ENCODE results near the gene TBC1D10A. TPM values are rescaled to one million over a fixed set of nuclear protein-coding genes. Genes with fewer than 3 reads are reported as not detected.

The TBC1D10A gene
- polyA plus RNA-seq, 4 donors, result 14.1 to 18.4 (median 16.3) TPM

DNA sequence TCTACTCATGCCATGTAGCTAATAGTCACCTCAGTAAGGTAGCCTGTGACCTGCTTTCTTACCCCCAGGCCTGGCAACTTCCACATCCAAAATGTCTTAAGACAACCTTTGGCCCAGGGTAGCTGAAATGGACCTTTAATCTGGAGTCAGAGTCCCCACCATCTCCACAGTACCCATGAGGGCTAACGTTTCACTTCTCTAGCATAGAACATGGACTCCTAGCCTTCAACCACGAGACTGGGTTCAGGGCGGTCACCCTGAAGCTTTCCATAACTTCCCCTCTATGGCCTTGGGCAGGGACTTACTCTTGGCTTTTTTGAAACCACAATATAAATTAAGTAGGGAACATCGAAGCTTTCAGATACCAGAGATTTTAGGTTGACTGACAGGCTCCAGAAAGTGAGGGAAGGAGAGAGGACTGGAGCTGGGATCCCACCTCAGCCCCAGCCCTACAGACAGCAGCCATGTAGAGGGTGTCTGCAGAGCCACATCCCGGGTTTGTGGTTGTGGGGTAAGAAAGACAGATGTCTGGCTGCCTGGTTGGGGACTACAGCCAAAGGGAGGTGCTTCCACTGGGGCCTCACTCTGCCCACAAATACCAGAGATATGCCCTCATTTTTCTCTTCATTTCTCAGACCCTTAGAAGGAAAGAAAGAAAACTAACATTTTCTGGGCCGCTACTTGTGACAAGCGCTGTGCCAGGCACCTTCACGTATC is 2.6 kb downstream of the TBC1D10A start:
- DNase-seq (ENCODE audit: low read depth in 4 of 4, low spot score in 2 of 4), result no peak

DNA sequence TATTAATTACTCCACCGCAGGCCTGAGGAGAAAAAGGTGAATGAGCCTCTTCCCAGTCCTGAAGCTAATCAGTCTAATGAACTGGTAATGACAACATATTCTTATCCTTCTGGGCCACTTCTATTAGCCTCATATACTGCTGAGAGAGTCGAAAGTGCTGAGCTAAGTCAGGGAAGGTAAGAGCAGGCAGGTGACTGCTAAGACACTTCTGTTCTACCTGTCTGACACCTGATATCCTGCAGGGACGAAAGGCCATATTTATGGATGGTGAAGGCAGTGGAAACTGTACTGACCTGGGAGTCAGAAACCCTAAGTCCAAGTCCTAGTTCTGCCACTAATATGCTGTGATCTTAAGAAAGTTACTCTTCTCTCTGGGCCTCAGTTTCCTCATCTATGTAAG is 3.5 kb downstream of the TBC1D10A start:
- DNase-seq (ENCODE audit: low read depth in 4 of 4, low spot score in 2 of 4), result no peak

DNA sequence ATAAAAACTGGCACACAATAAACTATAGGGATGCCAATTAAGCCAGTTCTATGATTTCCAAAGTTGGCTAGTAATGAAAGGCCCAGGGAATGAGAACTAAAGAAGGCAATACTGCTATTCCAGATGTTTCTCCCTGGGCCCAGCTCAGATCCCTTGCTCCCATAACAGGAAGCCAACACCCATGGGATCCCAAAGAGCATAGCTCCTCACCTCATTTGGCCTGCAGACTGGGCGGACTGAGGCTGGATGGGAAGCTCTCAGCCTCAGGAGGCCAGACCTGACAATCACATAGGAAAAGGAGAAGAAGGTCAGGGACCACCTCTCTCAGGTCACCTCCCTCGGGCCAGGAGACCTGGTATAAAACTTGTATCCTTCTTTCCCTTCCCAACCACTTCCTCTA is 5.3 kb downstream of the TBC1D10A start:
- no peak for DNase-seq (ENCODE audit: low read depth in 4 of 4, low spot score in 2 of 4)

DNA sequence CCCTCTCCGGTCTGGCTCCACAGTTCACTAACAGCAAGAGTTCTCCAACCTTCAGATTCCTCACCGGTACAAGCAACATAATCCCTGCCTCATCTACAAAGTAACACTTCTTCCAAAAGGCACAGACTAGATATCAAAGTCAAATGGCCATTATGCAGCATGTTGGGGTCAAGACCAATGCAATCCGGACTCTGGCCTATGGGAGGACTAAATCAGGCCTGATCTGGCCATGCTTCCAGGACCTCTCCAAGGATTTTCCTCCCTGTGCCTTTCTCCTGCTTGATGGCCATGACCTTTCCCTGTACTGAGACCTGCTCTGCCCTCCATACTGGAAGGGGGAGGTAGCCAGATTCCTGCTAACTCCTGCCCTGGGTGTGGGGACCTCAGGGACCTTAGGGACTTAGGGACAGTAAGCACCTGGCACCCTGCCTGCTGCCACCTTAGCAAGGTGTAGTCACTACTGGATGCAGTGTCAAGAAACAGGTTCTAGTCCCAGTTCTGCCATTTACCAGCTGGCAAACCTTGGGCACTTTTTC is 6.7 kb downstream of the TBC1D10A start:
- no peak for DNase-seq (ENCODE audit: low read depth in 4 of 4, low spot score in 2 of 4)

GRCh38 chr22:30318799-30319419 is 7.8 kb downstream of the TBC1D10A start:
- no peak for DNase-seq (ENCODE audit: low read depth in 4 of 4, low spot score in 2 of 4)

DNA sequence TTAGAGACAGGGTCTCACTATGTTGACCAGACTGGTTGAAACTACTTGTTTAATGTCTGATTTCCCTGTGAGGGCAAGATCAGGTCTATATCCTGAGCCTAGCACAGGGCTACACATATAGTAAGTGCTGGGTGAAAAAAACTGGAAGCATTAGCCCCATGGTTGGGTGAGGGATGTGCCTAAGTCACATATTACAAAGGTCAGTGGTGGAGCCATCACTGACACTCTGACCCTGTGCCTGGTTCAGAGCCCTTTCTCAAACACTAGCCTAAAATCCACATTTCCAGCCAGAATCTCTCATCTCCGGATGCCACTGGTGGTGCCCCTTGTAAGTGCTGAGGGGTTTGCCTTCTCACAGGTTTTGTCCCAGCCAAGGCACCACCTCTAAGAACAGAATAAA is 9.0 kb downstream of the TBC1D10A start:
- no peak for DNase-seq (ENCODE audit: low read depth in 4 of 4, low spot score in 2 of 4)

DNA sequence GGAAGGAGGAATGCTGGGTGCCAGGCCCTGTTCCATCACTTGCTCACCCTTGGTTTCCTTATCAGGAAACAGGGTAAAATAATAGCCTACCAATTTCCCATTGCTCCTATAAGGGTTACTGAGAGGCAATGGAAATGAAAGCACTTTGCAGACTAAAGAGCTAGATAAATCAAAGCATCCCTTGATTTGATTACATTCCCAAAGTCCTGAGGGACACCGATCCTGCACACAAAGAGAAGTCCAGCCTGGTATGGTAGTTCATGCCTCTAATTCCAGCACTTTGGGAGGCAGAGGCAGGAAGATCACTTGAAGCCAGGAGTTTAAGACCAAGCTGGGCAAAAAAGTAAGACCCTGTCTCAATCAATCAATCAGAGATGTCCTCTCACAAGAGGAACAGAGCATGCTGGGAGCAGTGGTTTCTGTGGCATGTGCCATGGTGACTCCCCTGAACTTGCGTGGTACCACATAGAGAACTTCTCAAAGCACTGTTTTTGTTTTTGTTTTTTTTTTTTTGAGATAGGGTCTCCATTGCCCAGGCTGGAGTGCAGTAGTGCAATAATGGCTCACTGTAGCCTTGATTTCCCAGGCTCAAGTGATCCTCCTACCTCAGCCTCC is 10.7 kb downstream of the TBC1D10A start:
- DNase-seq (ENCODE audit: low read depth in 4 of 4, low spot score in 2 of 4), result no peak

- no peak for DNase-seq (ENCODE audit: low read depth in 4 of 4, low spot score in 2 of 4)
Measured at GRCh38 chr22:30314915-30315314, 11.8 kb downstream of the TBC1D10A start.

GRCh38 chr22:30313527-30314363 is 13.0 kb downstream of the TBC1D10A start:
- no peak for DNase-seq (ENCODE audit: low read depth in 4 of 4, low spot score in 2 of 4)

GRCh38 chr22:30312053-30312452 is 14.7 kb downstream of the TBC1D10A start:
- DNase-seq (ENCODE audit: low read depth in 4 of 4, low spot score in 2 of 4), result no peak

DNA sequence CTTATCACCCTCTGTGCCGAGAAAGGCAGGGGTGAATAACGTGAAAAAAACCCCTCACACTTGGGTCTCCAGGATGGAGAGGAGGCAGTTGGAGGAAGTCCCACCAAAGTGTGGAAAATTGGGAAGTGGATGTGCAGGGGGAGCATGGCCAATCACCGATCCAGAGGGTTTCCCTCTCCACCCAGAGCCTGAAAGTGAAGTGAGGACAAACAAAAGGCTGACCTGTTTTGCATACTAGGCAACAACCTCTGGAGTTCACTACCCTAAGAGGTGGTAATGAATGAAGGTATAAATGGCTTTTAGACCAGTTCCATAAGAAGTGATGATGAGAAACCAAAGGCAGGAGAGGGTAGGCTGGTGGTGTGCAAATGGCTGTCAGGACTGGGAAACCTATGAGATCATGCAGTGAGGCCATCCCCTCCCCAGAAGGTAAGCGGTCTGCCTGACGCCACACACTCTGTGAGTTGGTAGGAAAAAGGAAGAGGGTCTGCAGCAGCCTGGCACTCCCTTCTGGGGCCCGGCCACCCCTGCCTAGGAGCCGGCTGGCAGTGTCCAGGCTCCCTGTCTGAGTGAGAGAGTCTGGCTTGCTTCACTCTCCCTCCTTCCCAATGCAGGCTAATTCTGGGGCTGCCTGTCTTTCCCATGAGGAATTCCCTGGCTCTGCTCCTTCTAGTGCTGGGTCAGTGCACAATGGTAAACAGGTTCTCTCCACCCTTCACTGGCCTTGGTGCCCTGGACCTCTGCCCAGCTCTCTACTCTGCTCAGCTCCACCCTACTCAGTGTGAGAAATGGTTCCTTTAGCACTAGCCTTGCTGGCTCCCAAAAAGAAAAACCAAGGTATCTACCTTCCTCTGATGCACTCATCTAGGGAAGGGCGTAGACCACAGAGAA is 15.6 kb downstream of the TBC1D10A start:
- no peak for DNase-seq (ENCODE audit: low read depth in 4 of 4, low spot score in 2 of 4)

DNA sequence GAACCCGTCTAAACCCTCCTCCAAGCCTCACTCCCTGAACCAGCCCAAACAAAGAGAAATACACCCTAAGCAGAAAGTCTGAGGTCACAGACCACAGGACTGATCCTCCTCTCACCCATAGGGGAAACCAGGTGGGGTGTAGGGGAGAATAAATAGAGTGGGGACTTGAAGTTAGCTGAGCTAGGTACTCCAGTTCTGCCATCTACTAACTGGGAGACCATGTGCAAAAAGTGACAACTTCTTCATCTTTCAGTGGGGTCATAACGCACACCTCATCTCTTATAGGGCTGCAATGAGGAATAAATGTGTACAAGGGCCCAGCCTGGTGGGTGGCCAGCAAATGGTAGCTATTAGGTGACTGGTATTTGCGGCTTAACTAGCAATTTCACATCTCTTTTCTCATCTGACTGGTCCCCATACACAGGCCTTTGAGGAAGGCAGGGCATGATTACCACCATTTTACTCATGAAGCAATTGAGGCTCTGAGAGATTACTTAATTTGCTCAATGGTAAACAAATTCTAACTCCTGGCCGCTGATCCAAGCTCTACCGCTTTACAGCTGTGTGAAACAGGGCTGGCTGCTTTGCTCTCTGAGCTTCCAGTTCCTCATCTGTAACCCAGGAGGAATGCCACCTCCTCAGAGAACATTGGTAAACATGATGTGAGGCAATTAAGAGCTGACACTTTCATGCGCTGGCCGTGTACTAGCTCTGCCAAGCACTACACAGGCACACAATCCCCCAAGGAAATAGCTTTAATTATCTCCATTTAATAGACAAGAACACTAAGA is 16.6 kb downstream of the TBC1D10A start:
- DNase-seq (ENCODE audit: low read depth in 4 of 4, low spot score in 2 of 4), result no peak

DNA sequence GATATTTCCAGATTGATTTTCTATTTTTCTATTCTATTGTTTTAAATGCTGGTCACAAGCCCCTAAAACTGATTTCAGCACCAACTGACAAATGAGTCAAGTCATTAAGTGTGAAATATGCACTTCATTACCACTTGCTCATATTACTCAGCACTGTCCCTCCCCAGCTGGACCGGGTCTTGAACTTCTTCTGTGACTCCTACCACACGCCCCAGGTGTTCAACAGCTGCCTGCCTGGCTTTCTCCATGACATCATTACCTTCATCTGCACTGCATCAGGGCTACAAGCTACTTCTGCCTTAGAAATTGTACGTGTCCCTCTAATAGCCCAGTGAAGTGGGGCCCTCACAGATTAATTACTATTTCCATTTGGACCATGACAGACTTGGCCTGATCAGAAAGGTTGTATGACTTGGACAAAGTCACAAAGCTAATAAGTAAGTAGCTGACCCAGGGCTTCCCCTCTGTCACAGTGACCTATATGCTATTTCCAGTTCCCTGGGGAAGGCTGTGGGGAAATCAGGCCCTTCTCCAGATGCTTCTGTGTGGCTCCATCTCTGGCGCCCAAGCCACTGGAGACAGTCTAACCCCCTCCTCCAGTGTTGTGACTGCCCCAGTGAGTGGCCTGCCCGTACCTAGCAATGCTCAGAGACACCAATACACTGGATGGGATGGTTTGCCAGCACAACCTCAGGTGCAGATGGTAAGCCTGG is 18.1 kb downstream of the TBC1D10A start:
- DNase-seq (ENCODE audit: low read depth in 4 of 4, low spot score in 2 of 4), result no peak

DNA sequence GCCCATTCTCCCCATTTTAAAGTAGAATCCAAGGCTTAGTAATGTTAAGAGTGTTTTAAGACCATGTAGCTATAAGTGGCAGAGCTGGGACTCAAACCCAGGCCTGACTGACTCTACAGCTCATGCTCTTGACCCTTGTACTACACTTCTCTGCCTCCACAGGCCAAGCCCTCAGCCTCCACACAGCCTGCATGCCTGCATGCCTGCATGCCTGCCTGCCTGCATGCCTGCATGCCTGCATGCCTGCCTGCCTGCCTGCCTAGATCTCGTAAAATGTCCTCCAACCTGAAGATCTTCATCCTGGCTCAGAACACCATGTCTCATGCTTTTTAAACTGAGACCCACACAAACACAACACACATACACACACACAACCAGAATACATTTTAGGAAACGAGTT is 18.6 kb downstream of the TBC1D10A start:
- DNase-seq (ENCODE audit: low read depth in 4 of 4, low spot score in 2 of 4), result no peak

- no peak for DNase-seq (ENCODE audit: low read depth in 4 of 4, low spot score in 2 of 4)
Measured at GRCh38 chr22:30307041-30307574, 19.6 kb downstream of the TBC1D10A start.

DNA sequence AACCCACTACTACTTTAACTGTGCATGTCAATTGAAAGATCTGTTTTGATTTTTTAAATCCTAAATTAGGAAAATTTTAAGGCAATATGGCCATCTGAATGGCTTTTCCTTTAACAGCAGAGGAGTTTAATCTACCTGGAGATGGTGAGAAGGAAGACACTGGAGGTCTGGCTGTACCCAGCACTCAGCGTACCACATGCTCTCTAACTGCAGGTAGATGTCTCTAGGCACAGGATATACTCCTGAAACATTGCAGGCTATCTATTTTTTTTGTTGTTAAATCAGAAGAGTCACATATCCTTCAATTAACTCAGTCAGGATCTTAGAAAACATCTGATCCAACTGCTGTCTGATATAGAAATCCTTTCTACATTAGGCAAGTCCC is 20.1 kb downstream of the TBC1D10A start:
- no peak for DNase-seq (ENCODE audit: low read depth in 4 of 4, low spot score in 2 of 4)

DNA sequence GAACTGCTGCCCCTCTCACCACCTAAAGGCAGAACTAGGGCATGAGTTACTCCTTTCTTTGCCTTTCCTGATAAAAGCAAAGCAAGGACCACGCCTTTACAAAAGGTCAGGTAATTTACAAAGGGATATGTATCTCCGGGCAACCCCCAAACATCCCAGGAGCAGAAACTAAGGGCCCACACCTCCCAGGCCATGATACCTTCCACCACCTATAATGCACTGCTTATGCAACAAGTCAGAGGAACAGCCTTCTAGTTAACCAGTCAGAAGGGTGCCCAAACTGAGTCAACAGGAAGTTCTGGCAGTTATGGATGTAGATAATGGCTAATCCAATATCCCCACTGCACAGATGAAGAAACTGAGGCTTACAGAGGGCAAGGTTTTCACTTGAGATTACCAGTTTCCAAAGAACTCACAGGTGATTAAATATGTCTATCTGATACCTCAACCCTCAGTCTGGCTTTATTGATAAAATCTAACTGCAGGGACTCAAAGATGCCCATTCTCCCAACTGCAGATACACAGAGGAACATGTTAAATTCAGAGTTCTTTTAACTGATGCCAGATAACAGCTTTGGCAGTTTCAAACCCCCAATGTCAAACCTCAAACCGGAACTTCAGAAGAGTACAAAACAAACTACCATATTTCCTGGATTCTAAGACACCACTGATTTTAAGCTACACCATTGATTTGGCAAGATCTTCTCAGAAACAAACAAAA is 20.7 kb downstream of the TBC1D10A start:
- no peak for DNase-seq (ENCODE audit: low read depth in 4 of 4, low spot score in 2 of 4)

GRCh38 chr22:30305519-30305905 is 21.2 kb downstream of the TBC1D10A start:
- no peak for DNase-seq (ENCODE audit: low read depth in 4 of 4, low spot score in 2 of 4)

Measured in left renal cortex interstitium (tissue), 4 donors.